Stimulated activated naive CD8-positive, alpha-beta T cell treated with anti-CD3 and anti-CD28 coated beads, Interleukin-15, Interleukin-2, amounts not matched to agents 100 ng/mL and 50 ng/mL, for 24 hours (primary cell): Measurements from ENCODE around the gene SLC7A9.

Source experiments
- H3K27ac Mint-ChIP-seq: one replicate; pipeline ENCODE4 v1.8.0; 2021; ENCODE audit warnings: mild to moderate bottlenecking, mixed read lengths
- H3K27me3 Mint-ChIP-seq: one replicate; pipeline ENCODE4 v1.8.0; 2021; ENCODE audit warnings: mixed read lengths
- H3K36me3 Mint-ChIP-seq: one replicate; pipeline ENCODE4 v1.8.0; 2021; ENCODE audit warnings: low read depth, mixed read lengths
- H3K4me1 Mint-ChIP-seq: one replicate; pipeline ENCODE4 v1.8.0; 2021; ENCODE audit warnings: low read depth, mixed read lengths
- H3K4me3 Mint-ChIP-seq: one replicate; pipeline ENCODE4 v1.8.0; 2021; ENCODE audit warnings: mild to moderate bottlenecking, mixed read lengths
- H3K9me3 Mint-ChIP-seq: one replicate; pipeline ENCODE4 v1.8.0; 2021; ENCODE audit warnings: mixed read lengths

SLC7A9 gene

DNA sequence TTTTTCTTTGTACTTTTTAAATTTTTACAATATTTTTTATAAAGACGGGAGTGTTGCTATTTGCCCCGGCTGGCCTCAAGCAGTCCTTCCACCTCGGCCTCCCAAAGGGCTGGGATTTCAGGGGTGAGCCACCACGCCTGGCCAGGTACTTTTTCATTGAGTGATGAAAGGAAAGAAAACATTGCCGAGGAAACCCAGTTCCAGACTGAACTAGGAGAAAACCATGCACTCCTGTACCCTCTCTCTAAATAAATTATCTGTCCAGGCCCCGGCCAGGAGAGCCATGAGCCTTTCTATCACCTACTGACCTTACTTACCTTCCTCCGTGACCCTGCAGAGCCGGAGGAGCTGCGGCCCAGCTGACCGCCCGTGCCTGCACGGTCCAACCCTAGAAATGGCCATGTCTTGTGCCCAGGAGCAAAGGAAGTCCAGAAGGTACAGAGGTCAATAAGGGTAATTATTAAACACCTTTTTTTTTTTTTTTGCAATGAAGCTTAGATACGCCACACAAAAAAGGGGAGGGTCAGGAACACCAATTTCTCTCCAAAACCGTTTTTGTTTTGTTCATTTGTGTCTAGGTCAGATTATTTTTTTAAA is at the start of gene SLC7A9:
Gene SLC7A9 (minus strand): TSS at position 399 of the 597 bp plus-strand sequence. CDS start 1,233 bp downstream, outside the sequence.
- H3K4me3 Mint-ChIP-seq = no peak within 1 kb of the TSS
- no peaks in the 10 kb centered on the region for H3K9me3 Mint-ChIP-seq
- no peak within 1 kb of the TSS for H3K27ac Mint-ChIP-seq
- no peaks in the 10 kb centered on the region for H3K27me3 Mint-ChIP-seq
- H3K4me1 Mint-ChIP-seq = no peaks in the 10 kb centered on the region
- no peaks in the 10 kb centered on the region for H3K36me3 Mint-ChIP-seq

- H3K4me1 Mint-ChIP-seq = peaks cover 7% of the 10 kb centered on the region
- no peak overlapping the region for H3K4me3 Mint-ChIP-seq
- H3K9me3 Mint-ChIP-seq = no peaks in the 10 kb centered on the region
- no peak overlapping the region for H3K27ac Mint-ChIP-seq
- peaks cover 32% of the 10 kb centered on the region for H3K36me3 Mint-ChIP-seq
- H3K27me3 Mint-ChIP-seq = no peaks in the 10 kb centered on the region
Observed at GRCh38 chr19:32919365-32919764, 49.8 kb upstream of the SLC7A9 start.

GRCh38 chr19:32917616-32917996 is 48.0 kb upstream of the SLC7A9 start:
- Mint-ChIP-seq H3K9me3 (no peaks in the 10 kb centered on the region), H3K36me3 (peaks cover 21% of the 10 kb centered on the region), H3K4me1 (peaks cover 7% of the 10 kb centered on the region), H3K27ac (no peak overlapping the region), H3K4me3 (no peak overlapping the region), H3K27me3 (no peaks in the 10 kb centered on the region)

GRCh38 chr19:32916969-32917615 is 47.5 kb upstream of the SLC7A9 start:
- Mint-ChIP-seq H3K27me3 (no peaks in the 10 kb centered on the region), H3K9me3 (no peaks in the 10 kb centered on the region), H3K4me1 (peaks cover 7% of the 10 kb centered on the region), H3K27ac (no peak overlapping the region), H3K36me3 (peaks cover 24% of the 10 kb centered on the region), H3K4me3 (no peak overlapping the region)

DNA sequence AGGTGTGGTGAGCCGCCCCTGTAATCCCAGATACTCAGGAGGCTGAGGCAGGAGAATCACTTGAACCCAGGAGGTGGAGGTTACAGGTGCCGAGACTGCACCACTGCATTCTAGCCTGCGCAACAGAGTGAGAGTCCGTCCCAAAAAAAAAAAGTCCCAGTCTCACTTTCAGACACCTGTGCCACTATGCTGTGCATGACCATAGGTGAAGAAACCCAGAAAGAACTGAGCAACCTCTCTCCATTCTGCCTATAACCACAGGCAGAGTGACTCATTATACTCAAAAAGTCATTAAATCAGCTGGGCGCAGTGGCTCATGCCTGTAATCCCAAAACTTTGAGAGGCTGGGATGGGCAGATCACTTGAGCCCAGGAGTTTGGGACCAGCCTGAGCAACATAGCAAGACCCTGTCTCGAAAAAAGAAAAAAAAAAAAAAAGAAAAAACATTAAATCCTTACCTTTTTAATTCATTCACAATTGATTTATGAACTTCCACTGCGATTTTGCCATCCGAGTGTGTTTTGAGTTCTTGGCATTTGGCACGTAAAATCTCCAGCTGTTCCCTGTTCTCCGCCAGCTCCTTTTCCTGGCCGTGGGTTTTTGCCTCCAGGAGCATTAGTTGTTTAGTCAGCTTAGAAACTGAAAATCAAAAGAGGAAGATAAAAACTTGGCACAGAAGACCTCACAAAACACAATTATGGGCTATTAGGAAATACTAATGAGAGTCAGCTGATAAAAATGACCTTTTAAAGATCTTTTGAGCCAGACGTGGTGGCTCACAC is 45.5 kb upstream of the SLC7A9 start:
- Mint-ChIP-seq H3K4me1 (no peaks in the 10 kb centered on the region), H3K27ac (no peak overlapping the region), H3K4me3 (no peak overlapping the region), H3K9me3 (no peaks in the 10 kb centered on the region), H3K36me3 (peaks cover 29% of the 10 kb centered on the region), H3K27me3 (no peaks in the 10 kb centered on the region)

GRCh38 chr19:32911467-32911866 is 41.9 kb upstream of the SLC7A9 start:
- Mint-ChIP-seq H3K4me1 (no peaks in the 10 kb centered on the region), H3K9me3 (no peaks in the 10 kb centered on the region), H3K4me3 (no peak overlapping the region), H3K27ac (no peak overlapping the region), H3K27me3 (no peaks in the 10 kb centered on the region), H3K36me3 (peaks cover 47% of the 10 kb centered on the region)

DNA sequence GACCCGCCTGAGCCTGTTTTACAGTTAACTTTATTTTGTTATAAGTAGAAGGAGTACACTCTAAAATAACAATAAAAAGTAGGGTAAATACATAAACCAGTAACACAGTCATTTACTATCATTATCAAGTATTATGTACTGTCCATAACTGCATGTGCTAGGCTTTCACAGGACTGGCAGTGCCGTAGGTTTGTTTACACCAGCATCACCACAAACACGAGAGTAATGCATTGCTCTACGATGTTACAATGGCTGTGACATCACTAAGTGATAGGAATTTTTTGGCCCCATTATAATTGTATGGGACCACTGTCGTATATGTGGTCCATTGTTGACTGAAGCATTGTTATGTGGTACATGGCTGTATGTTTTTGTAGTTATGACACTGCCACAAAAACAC is 41.3 kb upstream of the SLC7A9 start:
- no peaks in the 10 kb centered on the region for H3K4me1 Mint-ChIP-seq
- no peak overlapping the region for H3K27ac Mint-ChIP-seq
- H3K36me3 Mint-ChIP-seq = peaks cover 51% of the 10 kb centered on the region
- H3K27me3 Mint-ChIP-seq = no peaks in the 10 kb centered on the region
- peaks cover 2% of the 10 kb centered on the region for H3K9me3 Mint-ChIP-seq
- H3K4me3 Mint-ChIP-seq = no peak overlapping the region

DNA sequence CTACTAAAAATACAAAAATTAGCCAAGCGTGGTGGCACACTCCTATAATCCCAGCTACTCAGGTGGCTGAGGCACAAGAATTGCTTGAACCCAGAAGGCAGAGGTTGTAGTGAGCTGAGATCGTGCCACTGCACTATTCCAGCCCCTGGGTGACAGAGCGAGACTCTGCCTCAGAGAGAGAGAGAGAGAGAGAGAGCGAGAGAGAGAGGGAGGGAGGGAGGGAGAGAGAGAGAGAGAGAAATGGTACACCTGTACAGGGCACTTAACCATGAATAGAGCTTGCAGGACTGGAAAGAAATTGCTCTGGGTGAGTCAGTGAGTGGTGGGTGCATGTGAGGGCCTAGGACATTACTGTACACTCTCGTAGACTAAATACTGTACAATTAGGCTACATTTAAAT is 40.5 kb upstream of the SLC7A9 start:
- Mint-ChIP-seq H3K9me3 (peaks cover 5% of the 10 kb centered on the region), H3K36me3 (peaks cover 52% of the 10 kb centered on the region), H3K4me1 (no peaks in the 10 kb centered on the region), H3K27me3 (no peaks in the 10 kb centered on the region), H3K4me3 (no peak overlapping the region), H3K27ac (no peak overlapping the region)

DNA sequence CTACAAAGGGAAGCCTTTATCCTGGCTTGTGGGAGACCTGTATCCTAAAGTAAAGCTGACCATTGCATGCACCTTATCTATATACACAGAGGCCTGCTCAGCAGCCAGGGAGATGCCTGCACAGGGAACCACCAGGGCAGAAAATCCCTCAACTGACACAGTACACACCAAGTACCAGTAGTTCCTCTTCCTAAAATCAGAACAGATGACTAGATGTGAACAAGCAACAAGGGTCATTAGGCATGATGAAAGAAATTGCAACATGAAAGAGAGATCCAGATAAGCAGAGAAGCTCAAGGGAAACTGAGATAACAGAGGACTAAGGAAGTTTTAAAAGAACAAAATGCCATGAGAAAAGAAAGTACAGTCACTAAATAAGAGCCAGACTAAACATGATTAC is 39.7 kb upstream of the SLC7A9 start:
- no peaks in the 10 kb centered on the region for H3K4me1 Mint-ChIP-seq
- no peak overlapping the region for H3K27ac Mint-ChIP-seq
- H3K4me3 Mint-ChIP-seq = no peak overlapping the region
- H3K27me3 Mint-ChIP-seq = no peaks in the 10 kb centered on the region
- H3K9me3 Mint-ChIP-seq = peaks cover 5% of the 10 kb centered on the region
- peaks cover 51% of the 10 kb centered on the region for H3K36me3 Mint-ChIP-seq

DNA sequence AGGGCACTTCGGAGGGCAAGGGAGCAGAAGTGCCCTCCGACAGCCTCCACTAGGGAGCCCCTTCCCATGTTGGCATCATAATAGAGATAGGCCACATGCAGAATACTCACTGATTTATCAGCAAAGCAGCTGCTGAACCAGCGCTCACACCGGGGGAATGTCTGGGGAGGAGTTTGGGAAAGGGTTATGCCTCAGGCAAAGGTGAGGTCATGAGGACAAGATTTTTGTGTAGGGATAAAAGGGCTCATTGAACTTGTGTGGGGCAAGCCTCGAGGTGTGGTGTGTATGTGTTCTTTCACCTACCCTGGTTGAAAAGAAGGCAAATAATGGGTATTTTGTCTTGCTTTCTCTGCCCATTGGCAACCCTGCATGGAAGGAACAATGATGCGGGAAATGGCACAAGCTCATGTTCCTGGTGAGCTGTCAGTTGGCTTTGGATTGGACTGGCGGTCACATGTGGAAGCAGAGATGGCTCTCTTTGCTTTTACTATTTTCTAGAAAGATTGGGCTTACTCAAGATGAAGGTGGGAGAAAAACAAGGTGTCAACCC is 39.1 kb upstream of the SLC7A9 start:
- no peak overlapping the region for H3K4me3 Mint-ChIP-seq
- H3K27me3 Mint-ChIP-seq = no peaks in the 10 kb centered on the region
- H3K4me1 Mint-ChIP-seq = no peaks in the 10 kb centered on the region
- H3K27ac Mint-ChIP-seq = no peak overlapping the region
- H3K9me3 Mint-ChIP-seq = peaks cover 5% of the 10 kb centered on the region
- peaks cover 51% of the 10 kb centered on the region for H3K36me3 Mint-ChIP-seq

DNA sequence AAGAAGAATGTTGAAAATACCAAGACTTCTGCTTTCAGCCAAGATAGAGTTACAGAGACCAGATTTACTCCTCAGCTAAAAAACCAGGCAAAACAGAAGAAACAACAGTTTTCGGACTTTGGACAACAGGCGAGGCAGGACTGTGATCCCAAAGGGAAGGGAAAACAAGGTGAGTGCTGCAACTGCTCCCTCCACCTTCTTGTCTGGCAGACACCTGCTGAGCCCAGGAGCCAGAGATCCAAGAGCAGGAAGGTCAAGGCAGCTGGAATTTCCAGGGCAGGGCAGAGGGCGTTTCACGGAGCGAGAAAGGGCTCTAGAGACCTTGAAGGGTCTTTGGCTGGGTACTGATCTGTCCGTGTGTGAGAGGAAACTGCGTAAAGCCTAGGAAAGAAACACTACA is 32.9 kb upstream of the SLC7A9 start:
- peaks cover 5% of the 10 kb centered on the region for H3K9me3 Mint-ChIP-seq
- H3K4me3 Mint-ChIP-seq = no peak overlapping the region
- no peak overlapping the region for H3K27ac Mint-ChIP-seq
- H3K27me3 Mint-ChIP-seq = no peaks in the 10 kb centered on the region
- no peaks in the 10 kb centered on the region for H3K4me1 Mint-ChIP-seq
- peaks cover 35% of the 10 kb centered on the region for H3K36me3 Mint-ChIP-seq

GRCh38 chr19:32901504-32902161 is 32.1 kb upstream of the SLC7A9 start:
- Mint-ChIP-seq H3K4me3 (no peak overlapping the region), H3K9me3 (peaks cover 5% of the 10 kb centered on the region), H3K36me3 (peaks cover 36% of the 10 kb centered on the region), H3K4me1 (no peaks in the 10 kb centered on the region), H3K27me3 (no peaks in the 10 kb centered on the region), H3K27ac (no peak overlapping the region)

DNA sequence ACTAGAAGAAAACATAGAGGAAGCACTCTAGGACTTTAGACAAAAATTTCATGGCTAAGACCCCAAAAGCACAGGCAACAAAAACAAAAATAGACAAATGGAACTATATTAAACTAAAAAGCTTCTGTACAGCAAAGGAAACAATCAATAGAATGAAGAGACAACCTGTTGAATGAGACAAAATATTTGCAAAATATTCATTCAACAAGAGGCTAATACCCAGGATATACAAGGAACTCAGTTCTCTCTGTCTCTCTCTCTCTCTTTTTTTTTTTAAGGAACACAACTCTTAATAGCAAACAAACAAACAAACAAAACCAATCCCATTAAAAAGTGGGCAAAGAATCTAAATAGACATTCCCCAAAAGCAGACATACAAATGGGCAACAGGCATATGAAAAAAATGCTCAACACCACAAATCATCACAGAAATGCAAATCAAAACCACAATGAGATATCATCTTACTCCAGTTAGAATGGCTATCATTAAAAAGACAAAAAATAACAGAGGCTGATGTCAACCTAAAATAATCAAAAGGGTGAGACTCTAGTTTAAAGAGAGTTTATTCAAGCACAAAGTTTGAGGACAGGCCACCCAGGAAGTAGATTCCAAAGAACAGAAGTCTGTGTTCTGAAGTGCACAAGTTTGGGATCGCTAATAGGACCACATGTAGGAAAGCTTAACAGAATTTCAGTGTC is 27.1 kb upstream of the SLC7A9 start:
- Mint-ChIP-seq H3K27ac (no peak overlapping the region), H3K4me3 (no peak overlapping the region), H3K27me3 (no peaks in the 10 kb centered on the region), H3K9me3 (peaks cover 22% of the 10 kb centered on the region), H3K4me1 (peaks cover 5% of the 10 kb centered on the region), H3K36me3 (peaks cover 52% of the 10 kb centered on the region)

GRCh38 chr19:32895384-32895783 is 25.8 kb upstream of the SLC7A9 start:
- Mint-ChIP-seq H3K9me3 (peaks cover 27% of the 10 kb centered on the region), H3K27ac (no peak overlapping the region), H3K36me3 (peaks cover 52% of the 10 kb centered on the region), H3K4me3 (no peak overlapping the region), H3K27me3 (no peaks in the 10 kb centered on the region), H3K4me1 (peaks cover 5% of the 10 kb centered on the region)
